Fibroblast of peridontal ligament (primary cell): Measurements from ENCODE around the gene CIB4.
A peak's percentile ranks its signal among the peaks of the same experiment; 100 is the strongest.

Experiments used
- DNase-seq: peaks from one replicate; pipeline ENCODE4 v3.0.0-alpha.2; 2010; ENCODE audit errors: extremely low read depth

CIB4 gene

DNA sequence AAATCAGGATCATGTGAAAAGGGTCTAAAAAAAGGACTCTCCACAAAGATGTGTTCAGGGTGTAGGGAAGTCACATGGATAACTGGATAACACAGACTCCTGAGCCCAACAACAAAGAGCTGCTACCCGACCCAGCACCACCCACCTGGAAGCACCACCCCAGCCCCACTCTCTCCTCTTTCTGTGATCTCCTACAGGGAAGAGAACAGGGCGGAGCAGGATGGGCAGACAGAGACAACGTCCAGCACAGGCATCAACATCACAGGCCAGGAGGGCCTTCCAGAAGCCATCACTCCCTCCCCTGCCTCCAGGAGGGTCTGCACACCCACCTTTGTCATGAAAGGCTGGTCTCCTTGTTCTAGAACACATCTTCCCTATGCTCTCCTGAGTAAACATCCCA is 1.3 kb upstream of the CIB4 start:
- no peak for DNase-seq

GRCh38 chr2:26640331-26640745 is 828 bp downstream of the CIB4 start:
- DNase-seq, result peak; percentile 45

- no peak for DNase-seq
These were observed 1.4 kb downstream of the CIB4 start for GRCh38 chr2:26639685-26640243.

- DNase-seq, result no peak
These were observed 3.3 kb downstream of the CIB4 start for GRCh38 chr2:26637811-26638310.

GRCh38 chr2:26636935-26637334 is 4.2 kb downstream of the CIB4 start:
- no peak for DNase-seq

DNA sequence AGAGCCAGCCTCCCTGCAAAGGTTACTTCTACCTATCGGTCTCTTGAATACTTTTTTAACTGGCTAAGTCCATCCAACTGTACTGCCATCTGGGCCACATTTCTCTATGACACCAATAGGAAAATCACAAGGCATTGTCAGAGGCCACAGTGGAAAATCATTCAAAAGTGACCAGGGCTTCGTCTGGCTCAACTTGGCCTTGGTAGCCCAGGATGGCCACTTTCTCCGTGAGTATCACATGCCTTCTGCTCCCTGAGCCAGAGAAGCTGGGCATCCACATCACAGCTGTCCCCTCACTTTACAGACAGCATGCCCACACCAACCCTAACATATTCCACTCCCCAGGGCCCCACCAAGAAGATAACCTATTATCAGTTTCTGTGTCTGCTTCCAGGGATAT is 5.8 kb downstream of the CIB4 start:
- no peak for DNase-seq

DNA sequence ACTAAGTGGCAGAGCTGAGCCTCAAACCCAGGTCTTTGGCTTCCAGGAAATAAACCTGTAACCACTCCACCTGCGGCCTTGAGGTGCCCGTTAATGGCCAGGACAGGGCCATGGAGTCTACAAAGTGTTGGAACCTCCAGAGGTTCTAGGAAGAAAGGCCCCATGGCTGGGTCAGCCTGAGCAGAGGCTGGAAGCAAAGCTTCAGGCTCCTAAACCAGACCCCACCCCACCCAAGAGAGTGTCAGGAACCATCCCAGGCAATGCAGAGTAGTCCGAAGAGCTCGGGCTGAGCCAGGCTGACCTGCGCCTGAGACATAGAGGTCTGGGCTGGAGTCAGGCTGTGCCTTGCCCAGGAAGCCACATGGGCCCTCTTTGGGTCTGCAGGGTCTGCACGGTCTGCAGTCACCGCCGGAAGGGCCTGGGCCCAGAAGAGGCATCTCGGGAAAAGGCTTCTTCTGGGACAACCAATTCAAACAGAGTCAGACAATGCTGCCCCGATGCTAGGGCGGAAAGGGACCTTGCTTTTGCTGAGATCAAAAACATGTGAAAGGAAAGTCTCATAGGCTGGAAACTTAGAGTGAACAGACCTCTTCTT is 6.4 kb downstream of the CIB4 start:
- no peak for DNase-seq

DNA sequence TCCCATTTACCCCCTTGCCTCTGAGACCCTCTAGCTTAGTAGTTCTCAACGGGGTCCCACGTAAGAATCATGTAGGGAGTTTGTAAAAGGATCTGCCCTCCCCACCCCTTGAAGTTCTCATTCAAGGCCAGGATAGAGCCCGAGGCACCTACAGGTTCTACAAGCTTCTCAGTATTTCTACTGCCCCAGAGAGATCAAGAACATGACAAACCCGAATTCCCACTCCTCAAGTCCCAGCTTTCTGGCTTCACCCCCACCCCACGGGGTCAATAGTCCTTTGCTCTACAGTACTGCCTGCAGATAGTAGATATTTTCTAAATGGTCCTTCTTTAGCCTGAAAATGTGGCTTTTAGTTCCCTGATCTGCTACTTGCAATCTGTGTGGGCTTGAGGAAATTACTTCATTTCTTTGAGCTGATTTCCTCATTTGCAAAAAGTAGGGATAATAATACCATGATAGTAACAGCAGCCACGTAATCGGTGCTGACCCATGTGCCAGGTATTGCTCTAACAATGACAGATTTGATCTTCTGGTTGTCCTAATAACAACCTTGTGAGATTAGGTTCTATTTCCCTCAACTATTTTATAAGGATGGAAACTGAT is 7.1 kb downstream of the CIB4 start:
- DNase-seq, result no peak

DNA sequence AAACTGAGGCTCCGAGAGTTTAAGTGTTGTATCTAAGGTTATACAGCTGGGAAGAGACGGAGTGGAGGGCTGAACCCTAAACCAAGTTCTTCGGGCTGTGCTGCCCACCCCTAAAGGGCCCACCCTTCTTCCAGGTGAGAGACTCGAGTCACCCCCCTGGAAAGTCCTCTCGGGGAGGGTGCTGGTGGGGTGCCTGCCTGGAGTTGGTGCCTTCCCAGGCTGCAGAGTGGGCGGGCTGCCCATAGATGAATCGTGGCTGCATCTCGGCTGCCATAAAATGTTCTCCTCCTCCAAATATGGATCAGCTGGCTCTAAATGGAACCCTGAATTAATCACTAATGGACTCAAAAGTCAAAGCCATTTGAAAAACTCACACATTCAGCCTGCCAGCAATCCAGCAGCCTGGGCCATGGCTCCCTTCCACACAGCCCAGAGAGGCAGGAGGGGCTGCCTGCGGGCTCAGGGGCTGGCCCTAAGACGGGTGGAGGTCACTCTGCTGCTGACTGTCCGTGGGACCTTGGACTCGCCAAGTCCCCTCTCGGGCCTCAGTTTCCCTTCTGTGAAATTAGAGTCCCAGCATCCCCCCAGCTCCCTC is 7.7 kb downstream of the CIB4 start:
- DNase-seq, result no peak

DNA sequence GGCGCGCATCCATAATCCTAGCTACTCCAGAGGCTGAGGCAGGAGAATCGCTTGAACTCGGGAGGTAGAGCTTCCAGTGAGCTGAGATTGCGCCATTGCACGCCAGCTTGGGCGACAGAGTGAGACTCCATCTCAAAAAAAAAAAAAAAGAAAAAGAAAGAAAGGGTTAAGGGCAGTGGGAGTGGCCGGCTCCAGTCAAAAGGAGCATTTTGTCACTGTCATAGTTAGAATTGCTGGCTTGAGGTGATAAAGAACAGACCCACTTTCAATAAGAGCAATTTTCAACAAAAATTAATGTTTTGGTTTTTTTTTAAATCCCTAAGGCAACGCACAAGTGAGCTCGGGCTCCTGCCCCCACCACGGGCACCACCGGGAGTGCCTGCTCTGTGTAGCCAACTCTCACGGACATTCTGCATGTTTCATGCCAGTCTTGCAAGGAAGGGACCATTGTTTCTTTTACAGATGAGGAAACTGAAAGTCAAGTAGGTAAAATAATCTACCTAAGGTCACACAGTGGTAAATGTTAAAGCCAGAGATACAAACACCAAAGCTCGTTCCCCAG is 8.5 kb downstream of the CIB4 start:
- DNase-seq, result no peak

- DNase-seq, result no peak
These were observed 9.6 kb downstream of the CIB4 start for GRCh38 chr2:26631401-26632170.

- peak; percentile 22 for DNase-seq
These were observed 10.4 kb downstream of the CIB4 start for GRCh38 chr2:26630669-26631360.

DNA sequence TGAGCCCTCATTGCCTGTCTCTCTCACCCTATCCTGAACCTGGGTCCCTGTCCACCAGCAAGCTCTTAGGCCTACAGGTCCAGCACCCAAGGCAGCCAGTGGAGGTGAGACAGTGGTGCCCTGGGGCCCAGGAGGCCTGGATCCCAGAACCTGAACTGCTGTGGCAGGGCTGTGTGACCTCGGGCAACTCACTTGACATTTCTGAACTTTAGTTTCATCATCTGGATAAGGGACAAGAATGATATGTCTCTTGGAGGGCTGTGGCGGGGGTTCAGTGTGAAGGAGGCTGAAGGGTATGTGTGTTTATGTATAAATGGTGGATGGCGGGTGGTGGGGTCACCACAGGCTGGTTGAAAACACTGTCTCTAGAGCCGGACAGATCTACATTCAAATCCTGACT is 10.9 kb downstream of the CIB4 start:
- DNase-seq, result no peak

DNA sequence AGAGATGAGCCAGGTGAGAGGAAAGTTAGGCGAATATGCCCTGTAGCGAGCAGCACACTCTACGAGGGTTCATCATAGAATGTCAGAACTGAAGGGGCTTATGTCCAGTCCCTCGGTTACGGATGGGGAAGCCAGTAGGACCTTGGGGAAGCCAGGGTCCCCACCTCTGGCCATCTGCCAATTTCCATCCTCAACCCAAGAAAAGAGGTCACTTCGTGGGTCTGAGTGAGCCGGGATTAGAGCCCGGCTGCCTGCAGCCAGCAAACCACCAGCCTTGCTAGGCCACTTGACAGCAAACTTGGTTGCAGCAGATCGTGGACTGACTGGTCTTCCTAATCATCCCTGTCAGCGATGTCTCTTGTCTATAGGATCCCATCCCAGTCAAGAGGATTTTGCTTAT is 11.4 kb downstream of the CIB4 start:
- DNase-seq, result no peak

DNA sequence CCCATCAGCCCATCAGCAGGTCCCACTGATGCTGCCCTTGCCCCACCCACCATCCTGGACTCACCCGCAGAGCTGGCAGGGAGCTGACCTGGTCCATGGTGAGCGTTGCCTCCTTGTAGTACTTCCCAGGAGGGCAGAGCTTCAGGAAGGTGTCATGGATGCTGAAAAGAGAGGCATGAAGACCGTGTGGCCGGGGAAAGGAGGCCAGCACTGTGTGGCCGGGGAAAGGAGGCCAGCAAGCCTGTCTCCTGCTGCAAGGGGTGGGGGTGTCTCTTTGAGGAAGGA is 11.9 kb downstream of the CIB4 start:
- DNase-seq, result no peak

- no peak for DNase-seq
These were observed 12.4 kb downstream of the CIB4 start for GRCh38 chr2:26628561-26629345.

DNA sequence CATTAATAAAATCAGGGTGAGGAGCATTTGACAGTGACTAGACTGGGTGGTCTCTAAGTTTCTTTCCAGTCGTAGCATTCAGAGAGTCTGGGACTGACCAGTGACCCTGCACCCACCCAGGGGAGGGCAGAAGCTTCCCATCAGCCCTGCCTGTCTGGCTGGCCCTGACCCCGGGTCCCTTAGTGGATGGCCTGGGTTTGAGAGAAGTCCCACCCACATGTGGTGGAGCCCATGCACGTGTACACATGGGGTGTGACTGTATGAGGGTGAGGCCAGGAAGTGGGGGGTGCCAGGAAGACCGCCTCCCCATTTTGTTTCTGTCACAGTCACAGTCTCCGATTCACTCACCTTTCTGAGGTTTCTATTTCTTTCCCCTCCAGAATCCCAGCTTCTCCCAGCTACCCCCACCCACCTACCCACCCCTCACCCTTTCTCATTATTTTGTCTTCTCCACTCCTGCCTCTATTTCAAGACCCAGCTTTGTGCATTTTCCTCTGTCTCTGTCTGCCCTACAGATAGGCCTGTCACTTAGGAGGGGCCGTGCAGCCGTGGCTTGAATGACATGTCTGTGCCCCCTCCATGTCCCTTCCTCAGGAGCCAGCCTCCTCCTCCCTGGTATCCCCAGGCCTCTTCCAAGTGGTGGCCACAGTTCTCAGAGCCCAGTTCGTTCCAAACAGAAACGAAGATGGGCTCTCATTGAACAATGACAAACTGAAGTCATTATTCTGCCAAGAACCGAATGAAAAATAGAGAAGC is 13.6 kb downstream of the CIB4 start:
- DNase-seq, result no peak

GRCh38 chr2:26626606-26627005 is 14.6 kb downstream of the CIB4 start:
- no peak for DNase-seq

DNA sequence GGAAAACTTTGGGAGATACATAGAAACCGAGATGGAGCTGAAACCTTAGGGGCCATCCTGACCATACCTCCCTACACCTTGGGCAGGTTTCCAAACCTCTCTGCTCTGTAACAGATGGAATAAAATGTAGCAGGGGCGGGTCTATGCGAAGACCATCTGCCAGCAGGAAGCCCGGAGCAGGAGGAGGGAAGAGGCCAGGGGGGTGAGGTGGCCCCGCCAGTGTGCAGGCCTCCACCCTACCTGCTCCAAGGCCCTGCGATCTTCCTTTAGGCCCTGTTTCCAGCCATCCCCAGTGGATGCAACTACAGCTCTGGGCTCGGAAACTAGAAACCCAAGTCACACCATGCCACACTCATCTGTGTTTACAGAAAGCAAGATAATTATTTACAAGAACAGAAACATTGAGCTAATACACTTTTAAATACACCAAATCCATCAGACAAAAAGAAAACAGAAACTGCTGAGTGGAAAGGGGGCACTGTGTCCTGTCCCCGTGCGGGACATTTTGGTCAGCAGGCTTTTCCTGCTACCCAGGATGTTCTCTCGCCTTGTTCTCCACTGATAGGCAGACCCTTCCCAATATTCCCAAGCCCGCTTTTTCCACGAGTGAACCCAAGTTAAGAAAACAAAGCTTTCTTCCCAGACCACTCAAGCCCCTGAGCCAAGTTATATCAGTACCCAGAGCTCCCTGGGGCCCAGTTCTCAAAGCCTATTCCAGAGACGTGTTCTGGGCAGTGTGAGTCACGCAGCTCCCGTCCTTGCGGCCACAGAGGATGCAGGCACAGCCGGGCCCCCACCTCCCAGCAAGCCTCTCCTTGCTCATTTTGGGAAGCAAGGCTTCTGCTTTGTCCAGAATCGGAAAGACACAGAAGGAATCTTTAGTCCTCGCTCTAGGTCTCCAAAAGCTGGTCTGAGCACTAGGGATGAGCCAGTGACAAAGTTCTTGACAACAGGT is 17.3 kb downstream of the CIB4 start:
- peak; percentile 38 for DNase-seq
